Skeletal muscle tissue (tissue), 4 donors: Measurements from ENCODE around the gene PRMT7. TPM values are rescaled to one million over a fixed set of nuclear protein-coding genes. Genes with fewer than 3 reads are reported as not detected.

ENCODE experiments used
- H3K27ac ChIP-seq: one replicate; pipeline ENCODE4 v1.7.0; 2013; ENCODE audit warnings: mild to moderate bottlenecking, low read depth, low read length, inconsistent platforms
- H3K27me3 ChIP-seq, 3 donors: one replicate each; pipeline ENCODE4 v1.7.0; 2013; ENCODE audit warnings: low read length in 3 of 3; ENCODE audit not compliant: control insufficient read depth in 3 of 3, insufficient read depth in 3 of 3
- H3K36me3 ChIP-seq, 3 donors: one replicate each; pipeline ENCODE4 v1.7.0; 2013; ENCODE audit warnings: low read length in 3 of 3; ENCODE audit not compliant: control insufficient read depth in 3 of 3, insufficient read depth in 3 of 3
- H3K4me1 ChIP-seq, 3 donors: one replicate each; pipeline ENCODE4 v1.7.0; 2013; ENCODE audit warnings: low read length in 3 of 3, mild to moderate bottlenecking in 3 of 3; ENCODE audit not compliant: control insufficient read depth in 3 of 3, insufficient read depth in 3 of 3
- H3K4me3 ChIP-seq, 3 donors: one replicate each; pipeline ENCODE4 v1.7.0; 2013; ENCODE audit warnings: low read length in 3 of 3
- H3K9ac ChIP-seq, 3 donors: one replicate each; pipeline ENCODE4 v1.7.0; 2013; ENCODE audit warnings: low read length in 3 of 3, mild to moderate bottlenecking in 3 of 3, moderate library complexity in 2 of 3, low read depth in 1 of 3
- H3K9me3 ChIP-seq, 3 donors: one replicate each; pipeline ENCODE4 v1.7.0; 2013; ENCODE audit warnings: low read length in 3 of 3; ENCODE audit not compliant: control insufficient read depth in 3 of 3
- total RNA-seq: library from RNA; depleted of rRNA; stranded (reverse); fragments of >200 nt; gene quantifications from one replicate; pipeline ENCODE4 v1.2.3, GENCODE V29; 2014
- donor health status: Osteomylitis.

PRMT7 gene
- total RNA-seq, 1 donor from 2014 or later = 49.1 TPM

GRCh38 chr16:68289621-68290329 is 21.0 kb upstream of the PRMT7 start:
- H3K9ac ChIP-seq = peak overlapping the region in 1 of 3 donors; percentile 50
- H3K4me3 ChIP-seq = no peak overlapping the region
- H3K4me1 ChIP-seq = peaks cover 49 to 54% (median 50%) of the 10 kb centered on the region in 3 donors
- H3K27ac ChIP-seq = peak overlapping the region; percentile 25
- no peaks in the 10 kb centered on the region for H3K27me3 ChIP-seq
- H3K36me3 ChIP-seq = peaks cover 41 to 57% (median 47%) of the 10 kb centered on the region in 3 donors
- H3K9me3 ChIP-seq = no peaks in the 10 kb centered on the region

- H3K4me1 ChIP-seq = peaks cover 42 to 48% (median 45%) of the 10 kb centered on the region in 3 donors
- peak overlapping the region in 1 of 3 donors; percentile 25 for H3K9ac ChIP-seq
- H3K27ac ChIP-seq = peak overlapping the region; percentile 25
- H3K27me3 ChIP-seq = no peaks in the 10 kb centered on the region
- H3K4me3 ChIP-seq = no peak overlapping the region
- no peaks in the 10 kb centered on the region for H3K9me3 ChIP-seq
- H3K36me3 ChIP-seq = peaks cover 43 to 64% (median 47%) of the 10 kb centered on the region in 3 donors
Observed at GRCh38 chr16:68290450-68290849, 20.4 kb upstream of the PRMT7 start.

- no peak overlapping the region for H3K4me3 ChIP-seq
- H3K4me1 ChIP-seq = peaks cover 36 to 43% (median 38%) of the 10 kb centered on the region in 3 donors
- no peaks in the 10 kb centered on the region for H3K27me3 ChIP-seq
- H3K27ac ChIP-seq = no peak overlapping the region
- H3K9me3 ChIP-seq = no peaks in the 10 kb centered on the region
- no peak overlapping the region for H3K9ac ChIP-seq
- peaks cover 50 to 72% (median 55%) of the 10 kb centered on the region in 3 donors for H3K36me3 ChIP-seq
Observed at GRCh38 chr16:68291227-68291626, 19.6 kb upstream of the PRMT7 start.

GRCh38 chr16:68292425-68292824 is 18.4 kb upstream of the PRMT7 start:
- Histone ChIP-seq H3K9me3 (no peaks in the 10 kb centered on the region), H3K36me3 (peaks cover 61 to 77% (median 61%) of the 10 kb centered on the region in 3 donors), H3K4me3 (no peak overlapping the region), H3K4me1 (peaks cover 27 to 38% (median 28%) of the 10 kb centered on the region in 3 donors), H3K9ac (no peak overlapping the region), H3K27me3 (no peaks in the 10 kb centered on the region), H3K27ac (no peak overlapping the region)

- Histone ChIP-seq H3K4me3 (no peak overlapping the region), H3K4me1 (peaks cover 22 to 39% (median 31%) of the 10 kb centered on the region in 3 donors), H3K27ac (no peak overlapping the region), H3K27me3 (no peaks in the 10 kb centered on the region), H3K9me3 (no peaks in the 10 kb centered on the region), H3K36me3 (peaks cover 60 to 83% (median 82%) of the 10 kb centered on the region in 3 donors), H3K9ac (no peak overlapping the region)
Observed at GRCh38 chr16:68296291-68296690, 14.5 kb upstream of the PRMT7 start.

- Histone ChIP-seq H3K36me3 (peaks cover 56 to 81% (median 79%) of the 10 kb centered on the region in 3 donors), H3K4me1 (peaks cover 20 to 35% (median 27%) of the 10 kb centered on the region in 3 donors), H3K9me3 (no peaks in the 10 kb centered on the region), H3K27me3 (no peaks in the 10 kb centered on the region), H3K27ac (peak overlapping the region; percentile 21), H3K9ac (peak overlapping the region in 1 of 3 donors; percentile 47), H3K4me3 (no peak overlapping the region)
Observed at GRCh38 chr16:68296693-68297092, 14.1 kb upstream of the PRMT7 start.

- Histone ChIP-seq H3K27ac (peak overlapping the region; percentile 37), H3K36me3 (peaks cover 56 to 83% (median 81%) of the 10 kb centered on the region in 3 donors), H3K27me3 (no peaks in the 10 kb centered on the region), H3K9me3 (no peaks in the 10 kb centered on the region), H3K4me3 (no peak overlapping the region), H3K4me1 (peaks cover 18 to 31% (median 27%) of the 10 kb centered on the region in 3 donors), H3K9ac (peak overlapping the region in 2 of 3 donors; percentile 28 to 68)
Observed at GRCh38 chr16:68297908-68298307, 12.9 kb upstream of the PRMT7 start.

DNA sequence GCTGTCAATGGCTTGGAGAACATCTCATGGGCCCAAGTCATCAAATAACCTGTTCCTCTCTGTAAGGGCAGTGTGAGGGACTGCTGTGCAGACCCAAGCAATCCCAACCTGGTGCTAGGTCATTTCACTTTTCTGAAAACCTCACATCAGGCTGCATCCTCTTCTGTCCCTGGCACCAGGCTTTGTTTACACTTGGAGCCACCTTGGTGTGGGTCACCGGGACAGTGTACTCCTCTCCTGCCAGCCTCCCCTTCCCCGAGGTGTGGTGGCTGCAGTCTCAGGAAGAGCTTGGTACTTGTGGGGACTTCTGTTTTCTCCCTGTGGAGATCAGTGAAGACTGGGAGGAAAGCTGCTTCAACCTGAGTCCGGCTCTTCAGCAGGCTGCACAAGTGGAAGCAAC is 12.5 kb upstream of the PRMT7 start:
- peaks cover 18 to 31% (median 27%) of the 10 kb centered on the region in 3 donors for H3K4me1 ChIP-seq
- H3K9me3 ChIP-seq = no peaks in the 10 kb centered on the region
- H3K9ac ChIP-seq = peak overlapping the region in 2 of 3 donors; percentile 68 to 73
- H3K27ac ChIP-seq = peak overlapping the region; percentile 37
- peaks cover 54 to 82% (median 79%) of the 10 kb centered on the region in 3 donors for H3K36me3 ChIP-seq
- H3K27me3 ChIP-seq = no peaks in the 10 kb centered on the region
- no peak overlapping the region for H3K4me3 ChIP-seq

GRCh38 chr16:68298907-68299561 is 11.8 kb upstream of the PRMT7 start:
- Histone ChIP-seq H3K27ac (peak overlapping the region; percentile 37), H3K9me3 (no peaks in the 10 kb centered on the region), H3K4me3 (no peak overlapping the region), H3K36me3 (peaks cover 49 to 84% (median 78%) of the 10 kb centered on the region in 3 donors), H3K27me3 (no peaks in the 10 kb centered on the region), H3K9ac (peak overlapping the region in 2 of 3 donors; percentile 68 to 73), H3K4me1 (peaks cover 18 to 31% (median 27%) of the 10 kb centered on the region in 3 donors)
